Suprapubic skin (tissue), 4 donors: Measurements from ENCODE around the gene SVIL.

Experiments
- EP300 ChIP-seq: sonication (generic); formaldehyde crosslinking; IDR thresholded peaks from one replicate; pipeline ENCODE4 v1.6.1; 2017; ENCODE audit warnings: antibody characterized with exemption
- POLR2A ChIP-seq, 2 donors: fragments of 450-650 bp; IDR thresholded peaks; one replicate each; pipeline ENCODE4 v1.6.1; 2017; ENCODE audit warnings: antibody characterized with exemption in 2 of 2, mild to moderate bottlenecking in 2 of 2, moderate library complexity in 2 of 2
- POLR2AphosphoS5 ChIP-seq, 3 donors: sonication (generic); formaldehyde crosslinking; IDR thresholded peaks; one replicate each; pipeline ENCODE4 v1.6.1; 2017; ENCODE audit warnings: antibody characterized with exemption in 3 of 3
- TF ChIP-seq, protein P1 (sequence below), 2 donors: fragments of 200-600 bp in 1 of 2; fragments of 450-650 bp in 1 of 2; sonication (generic) in 1 of 2; IDR thresholded peaks; one replicate each; pipeline ENCODE4 v1.5.1; 2016 to 2019; ENCODE audit warnings: antibody characterized with exemption in 2 of 2, mild to moderate bottlenecking in 1 of 2, moderate library complexity in 1 of 2

DNA sequence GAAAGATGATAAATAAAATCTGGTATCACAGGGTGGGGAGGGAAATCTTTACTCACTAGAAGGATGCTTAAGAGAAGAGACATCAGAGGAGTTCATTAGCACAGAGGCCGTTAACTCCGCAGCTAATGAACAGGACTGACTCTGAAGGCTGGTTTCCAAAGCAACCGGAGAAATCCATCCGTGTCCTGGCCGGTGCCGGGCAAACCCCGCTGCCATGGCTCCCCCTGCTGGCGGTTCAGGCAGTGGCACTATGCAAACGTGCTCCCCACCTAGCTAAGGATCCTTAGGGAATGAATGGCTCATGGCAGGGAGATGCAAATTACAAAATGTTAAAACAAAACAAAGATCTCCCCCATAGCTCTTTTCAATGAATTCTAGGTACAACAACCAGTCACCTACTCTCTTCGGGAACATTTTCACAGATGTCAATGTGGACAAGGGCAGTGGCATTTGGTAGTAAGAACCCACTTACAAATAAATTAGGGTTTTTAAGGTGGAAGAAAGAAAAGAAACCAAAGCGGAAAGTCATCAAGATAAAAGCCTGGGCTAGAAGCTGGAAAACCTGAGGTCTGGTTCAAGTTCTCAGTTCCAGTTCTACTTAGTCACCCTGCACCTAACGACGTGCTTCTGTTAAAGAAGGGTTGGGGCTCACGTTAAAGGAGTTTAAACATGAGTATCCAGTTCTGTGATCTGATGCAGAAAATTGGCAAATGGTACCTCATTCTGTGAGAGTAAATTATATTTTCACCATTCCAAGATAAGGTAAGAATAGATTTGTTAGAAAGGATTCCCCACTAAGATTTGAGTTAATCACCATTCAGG, 138.2 kb downstream of the SVIL start:
- TF ChIP-seq, protein P1, sequence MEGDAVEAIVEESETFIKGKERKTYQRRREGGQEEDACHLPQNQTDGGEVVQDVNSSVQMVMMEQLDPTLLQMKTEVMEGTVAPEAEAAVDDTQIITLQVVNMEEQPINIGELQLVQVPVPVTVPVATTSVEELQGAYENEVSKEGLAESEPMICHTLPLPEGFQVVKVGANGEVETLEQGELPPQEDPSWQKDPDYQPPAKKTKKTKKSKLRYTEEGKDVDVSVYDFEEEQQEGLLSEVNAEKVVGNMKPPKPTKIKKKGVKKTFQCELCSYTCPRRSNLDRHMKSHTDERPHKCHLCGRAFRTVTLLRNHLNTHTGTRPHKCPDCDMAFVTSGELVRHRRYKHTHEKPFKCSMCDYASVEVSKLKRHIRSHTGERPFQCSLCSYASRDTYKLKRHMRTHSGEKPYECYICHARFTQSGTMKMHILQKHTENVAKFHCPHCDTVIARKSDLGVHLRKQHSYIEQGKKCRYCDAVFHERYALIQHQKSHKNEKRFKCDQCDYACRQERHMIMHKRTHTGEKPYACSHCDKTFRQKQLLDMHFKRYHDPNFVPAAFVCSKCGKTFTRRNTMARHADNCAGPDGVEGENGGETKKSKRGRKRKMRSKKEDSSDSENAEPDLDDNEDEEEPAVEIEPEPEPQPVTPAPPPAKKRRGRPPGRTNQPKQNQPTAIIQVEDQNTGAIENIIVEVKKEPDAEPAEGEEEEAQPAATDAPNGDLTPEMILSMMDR (IDR thresholded peaks at IDR 0.05): peak; percentile 88 to 94
- TF ChIP-seq POLR2A (IDR thresholded peaks at IDR 0.05) (no peak), POLR2AphosphoS5 (IDR thresholded peaks at IDR 0.05) (no peak), EP300 (no peak)
